Activated T-cell treated with anti-CD3 and anti-CD28 coated beads for 4 hours (primary cell): ENCODE measurements around the gene SGCA.

Experiments
- DNase-seq: peaks from one replicate; pipeline ENCODE4 v3.0.0-alpha.2; 2020

The SGCA gene

DNA sequence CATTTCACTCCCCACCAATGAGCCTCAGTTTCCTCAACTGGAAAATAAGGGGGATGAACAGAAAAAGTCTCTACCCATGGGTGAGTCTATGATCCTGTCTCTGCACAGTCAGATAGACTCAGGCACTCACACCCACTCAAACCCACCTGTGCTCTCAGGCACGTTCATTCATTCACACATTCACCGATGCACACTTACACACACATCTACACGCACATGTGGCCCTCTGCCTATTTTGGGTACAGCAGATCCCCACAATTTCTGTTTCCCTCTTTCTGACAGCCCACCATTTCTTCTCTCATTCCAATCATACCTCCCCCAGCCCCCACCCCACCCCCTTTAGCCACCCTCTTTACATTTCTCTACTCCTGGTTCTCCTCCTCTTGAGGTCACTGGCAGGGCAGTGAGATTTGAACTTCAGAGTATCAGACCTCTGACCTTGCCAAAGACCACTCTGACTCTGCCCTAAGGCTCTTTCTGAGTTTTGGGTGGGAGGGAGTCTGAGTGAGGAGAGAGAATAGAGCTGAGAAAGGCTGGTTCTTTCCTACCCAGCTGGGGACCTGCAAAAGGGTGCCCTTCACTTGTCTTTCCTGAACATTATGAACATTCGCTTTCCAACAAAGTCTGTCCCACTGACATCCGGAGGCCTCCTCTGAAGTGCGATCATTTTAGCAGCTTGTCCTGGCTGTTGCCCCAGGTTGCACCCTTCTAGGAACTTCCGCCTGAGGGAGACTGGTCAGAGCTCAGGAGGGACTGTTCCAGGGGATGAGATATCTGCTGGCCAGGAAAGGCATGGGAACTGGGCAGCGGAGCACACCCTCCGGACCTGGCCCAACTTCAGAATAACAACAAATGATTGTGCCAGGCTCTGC lies 45.7 kb downstream of the SGCA start:
- no peak for DNase-seq

DNA sequence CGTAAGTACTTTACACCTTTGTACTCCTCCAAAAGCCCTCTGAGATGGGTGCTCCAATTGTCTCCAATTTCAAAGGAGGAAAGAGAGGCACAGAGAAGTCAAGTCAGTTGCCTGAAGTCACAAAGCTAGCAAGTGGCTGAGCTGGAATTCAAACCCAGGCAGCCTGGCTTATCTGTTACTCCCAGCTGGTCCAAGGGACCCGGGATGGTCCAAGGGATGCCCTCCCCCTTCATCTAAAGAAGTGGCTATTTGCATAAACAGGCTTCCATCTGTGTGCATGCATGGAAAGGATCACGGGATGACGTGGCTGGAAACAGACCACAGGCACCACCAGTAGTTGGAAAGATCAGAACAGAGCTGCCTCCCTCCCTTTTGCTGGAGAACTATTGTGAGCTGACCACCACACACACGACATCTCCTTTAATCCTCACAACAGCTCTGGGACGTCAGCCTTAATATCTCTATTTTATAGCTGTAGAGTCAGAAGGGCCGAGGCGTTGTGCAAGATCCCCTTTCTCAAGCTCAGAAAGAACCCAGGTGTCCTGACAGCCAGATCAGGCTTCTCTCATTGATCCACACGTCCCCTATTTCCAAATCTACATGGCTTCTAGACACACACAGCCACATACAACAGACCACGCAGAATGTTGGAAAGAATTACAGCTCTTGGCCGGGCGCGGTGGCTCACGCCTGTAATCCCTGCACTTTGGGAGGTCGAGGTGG lies 46.5 kb downstream of the SGCA start:
- DNase-seq = no peak

DNA sequence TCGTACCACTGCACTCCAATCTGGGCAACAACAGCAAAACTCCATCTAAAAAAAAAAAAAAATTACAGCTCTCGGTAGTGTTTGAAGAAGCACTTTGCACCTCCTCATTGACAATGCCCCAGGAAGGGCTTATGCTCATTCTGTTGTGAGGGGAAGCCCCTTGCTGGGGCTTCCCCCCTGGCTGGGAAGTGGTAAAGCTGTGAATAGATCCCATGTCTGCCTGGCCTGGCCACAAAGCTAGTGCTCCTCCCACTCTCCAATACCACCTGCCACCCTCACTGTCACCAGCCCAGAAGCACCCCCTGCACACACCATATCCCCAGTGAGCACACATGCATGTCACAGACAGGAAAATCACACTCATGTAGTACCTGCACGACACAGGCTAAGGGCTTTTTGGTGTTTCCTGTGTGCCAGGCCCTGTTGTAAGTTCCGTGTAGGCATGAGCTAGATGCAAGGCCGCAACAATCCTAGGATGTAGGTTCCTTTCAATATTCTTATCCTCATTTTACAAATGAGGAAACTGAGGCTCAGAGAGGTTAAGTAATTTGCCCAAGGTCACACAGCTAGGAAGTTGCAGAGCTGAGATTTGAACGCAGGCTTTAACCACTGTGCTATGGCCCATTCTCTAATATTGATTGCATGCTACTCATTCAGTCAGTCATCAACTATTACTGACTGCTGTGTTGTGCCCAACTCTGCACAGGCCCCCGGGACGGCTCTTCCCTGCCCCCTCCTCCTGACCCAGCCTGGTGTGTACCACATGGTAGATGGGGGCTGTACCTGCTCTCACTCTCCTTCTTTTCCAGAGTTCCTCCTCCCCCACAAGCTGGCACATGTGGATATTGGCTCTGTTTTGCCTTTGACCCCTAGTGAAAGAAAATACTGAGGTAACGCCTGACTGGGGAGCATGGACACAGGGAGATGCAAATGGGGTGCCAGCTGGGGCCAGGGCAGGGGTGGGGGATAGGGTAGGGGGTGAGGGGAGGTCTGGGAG lies 47.5 kb downstream of the SGCA start:
- DNase-seq = no peak

DNA sequence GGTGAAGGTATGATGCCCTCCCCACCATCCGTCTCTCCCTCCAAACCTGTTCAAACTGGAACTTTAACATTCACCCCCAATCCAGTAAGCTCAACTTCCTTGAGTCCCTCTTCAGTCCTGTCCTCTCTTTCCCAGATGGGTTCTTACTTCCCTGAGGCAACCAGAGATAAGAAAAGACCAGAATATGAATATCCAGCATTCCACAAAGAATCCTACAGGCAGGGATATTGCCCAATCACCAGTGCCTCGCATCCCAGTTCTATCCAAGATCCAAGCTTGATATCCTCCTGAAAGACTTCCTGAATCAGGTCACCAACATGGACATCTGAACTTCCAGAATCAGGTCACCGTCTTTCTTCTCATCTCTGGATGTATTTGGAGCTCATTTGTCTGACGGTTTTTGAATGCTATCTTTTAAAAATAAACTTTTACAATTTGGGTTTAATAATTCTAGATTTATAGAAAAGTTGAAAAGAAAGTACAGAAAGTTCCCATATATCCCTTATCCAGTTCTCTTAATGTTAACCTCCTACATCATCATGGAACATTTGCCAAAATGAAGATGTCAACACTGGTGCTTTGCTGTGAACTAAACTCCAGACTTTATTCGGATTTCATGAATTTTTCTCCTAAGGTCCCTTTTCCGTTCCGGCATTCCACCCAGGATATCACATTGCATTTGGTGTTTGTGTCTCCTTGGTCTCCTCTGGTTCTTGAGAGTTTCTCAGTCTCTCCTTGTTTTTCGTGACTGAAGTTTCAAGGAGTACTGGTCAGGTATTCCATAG lies 49.4 kb downstream of the SGCA start:
- no peak for DNase-seq

DNA sequence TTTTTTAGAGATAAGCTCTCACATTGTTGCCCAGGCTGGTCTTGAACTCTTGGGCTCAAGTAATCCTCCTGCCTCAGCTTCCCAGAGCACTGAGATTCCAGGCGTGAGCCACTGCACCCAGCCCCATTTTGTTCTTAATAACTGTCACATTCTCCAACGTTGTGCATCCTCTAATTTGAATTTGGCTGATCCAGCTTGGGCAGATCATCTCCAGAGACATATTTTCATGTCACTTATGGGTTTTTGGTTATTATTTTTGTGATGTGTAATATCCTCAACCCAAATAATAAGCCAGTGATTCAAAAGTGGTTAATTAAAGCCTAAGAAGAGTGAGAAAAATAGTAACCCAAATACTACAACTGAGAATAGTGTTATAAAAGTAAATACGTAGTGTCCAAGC lies 51.8 kb downstream of the SGCA start:
- no peak for DNase-seq

DNA sequence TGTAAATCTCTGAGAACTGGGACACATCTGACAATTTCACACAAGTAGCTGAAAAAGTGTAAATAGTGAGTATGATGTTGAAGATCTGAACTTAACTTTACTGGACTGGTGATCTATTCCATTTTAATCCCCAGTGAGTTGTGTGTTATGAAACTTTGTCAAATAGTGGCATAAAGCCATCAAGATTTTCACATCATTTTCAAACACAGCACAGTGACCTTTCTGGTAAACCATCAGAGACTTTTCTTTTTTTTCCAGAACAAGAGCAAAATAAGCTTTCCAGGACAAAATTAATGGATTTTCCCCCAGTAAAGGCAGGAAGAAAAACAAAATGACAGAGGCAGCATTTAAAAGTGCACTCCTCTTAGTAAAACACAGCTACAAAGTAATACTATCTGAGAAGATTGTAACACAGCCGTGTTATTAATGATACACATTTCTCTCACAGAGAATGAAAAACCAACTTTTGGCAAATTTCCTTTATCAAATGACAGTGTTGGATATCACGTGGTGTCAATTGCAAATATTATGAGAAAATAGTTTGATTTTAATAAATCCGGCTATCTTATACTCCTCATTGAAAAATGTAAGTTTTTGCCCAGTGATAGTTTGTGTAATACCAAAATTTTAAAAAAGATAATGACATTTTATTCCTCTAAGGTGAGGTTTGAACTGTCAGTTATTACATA lies 52.4 kb downstream of the SGCA start:
- no peak for DNase-seq

DNA sequence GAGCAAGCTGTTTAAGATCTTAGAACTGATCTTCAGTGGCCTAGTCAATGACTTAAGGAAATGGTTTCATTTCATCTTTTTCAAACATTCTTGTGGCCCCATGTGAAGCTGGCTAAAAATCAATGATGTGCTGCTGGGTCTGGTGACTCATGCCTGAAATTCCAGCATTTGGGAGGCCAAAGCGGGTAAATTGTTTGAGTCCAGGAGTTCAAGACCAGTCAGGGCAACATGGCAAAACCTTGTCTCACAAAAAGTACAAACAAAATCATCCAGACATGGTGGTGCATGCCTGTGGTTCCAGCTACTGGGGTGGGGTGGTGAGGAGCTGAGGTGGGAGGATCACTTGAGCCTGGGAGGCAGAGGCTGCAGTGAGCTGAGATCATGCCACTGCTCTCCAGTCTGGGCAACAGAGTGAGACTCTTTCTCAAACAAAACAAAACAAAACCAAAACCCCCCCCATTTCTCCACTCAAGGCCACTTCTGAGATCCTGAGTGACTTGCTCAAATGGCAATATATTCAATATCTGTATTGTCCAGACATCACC lies 53.0 kb downstream of the SGCA start:
- no peak for DNase-seq

DNA sequence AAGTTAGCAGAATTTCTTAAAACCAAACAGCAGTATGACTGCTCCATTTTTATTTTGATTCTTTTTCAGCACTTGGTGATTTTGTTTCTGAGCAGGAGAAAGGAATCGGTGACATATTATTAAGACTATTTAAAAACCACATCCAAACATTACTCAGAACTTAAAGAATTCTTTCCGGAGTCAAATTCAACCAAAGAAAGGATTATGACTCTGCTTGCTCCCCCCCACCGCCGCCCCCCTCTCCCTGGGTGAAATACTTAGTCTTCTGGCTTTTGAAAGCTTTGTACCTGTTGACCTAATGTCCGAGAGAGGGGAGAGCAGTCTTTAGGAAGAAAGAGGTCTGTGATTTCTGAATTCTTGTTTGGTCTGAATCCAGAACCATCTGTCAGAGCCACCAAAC lies 53.5 kb downstream of the SGCA start:
- DNase-seq = no peak

DNA sequence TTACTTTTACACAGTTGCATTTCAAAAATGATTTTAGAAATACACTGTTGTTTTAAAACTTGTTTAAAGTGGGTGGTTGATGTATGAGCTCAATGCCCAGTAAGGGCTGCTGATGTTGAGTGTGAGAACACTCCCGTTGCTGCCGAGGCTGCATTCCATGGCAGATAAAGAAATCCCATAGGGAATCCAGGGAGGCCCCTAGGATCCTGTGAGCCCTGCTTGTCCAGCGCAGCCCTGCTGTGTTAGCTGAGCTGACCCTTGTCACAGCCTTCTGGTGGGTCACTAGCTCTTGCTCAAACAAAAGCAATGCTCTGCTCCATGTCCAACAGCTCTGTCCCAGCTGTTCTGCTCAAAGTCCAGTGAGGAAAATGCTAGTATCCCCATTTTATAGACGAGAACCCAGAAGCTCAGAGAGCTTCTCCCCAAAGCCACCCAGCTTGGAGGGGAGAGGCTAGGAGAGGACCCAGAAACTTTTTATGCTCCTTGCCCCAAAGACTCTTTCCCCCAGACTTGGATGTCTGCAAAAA lies 54.2 kb downstream of the SGCA start:
- DNase-seq = no peak

DNA sequence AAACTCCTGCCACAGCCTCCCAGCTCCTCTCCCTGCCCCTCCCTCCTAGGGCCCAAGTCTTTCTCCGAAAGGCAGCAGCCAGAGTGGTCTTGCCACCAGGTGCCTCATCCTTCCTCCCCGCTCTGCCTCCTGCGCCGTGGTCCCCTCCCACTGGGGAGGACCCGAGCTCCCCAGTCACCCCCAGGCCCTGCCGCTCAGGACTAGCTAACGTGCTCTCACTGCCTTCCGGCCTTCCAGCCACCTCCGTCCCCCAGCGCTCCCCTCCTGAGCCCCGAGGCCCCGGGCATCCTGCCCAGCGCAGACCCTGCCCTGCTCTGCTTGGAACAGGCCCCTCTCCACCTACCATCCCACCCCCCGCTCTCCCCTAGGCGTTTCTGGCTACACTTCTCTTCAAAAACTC lies 55.0 kb downstream of the SGCA start:
- DNase-seq = no peak

DNA sequence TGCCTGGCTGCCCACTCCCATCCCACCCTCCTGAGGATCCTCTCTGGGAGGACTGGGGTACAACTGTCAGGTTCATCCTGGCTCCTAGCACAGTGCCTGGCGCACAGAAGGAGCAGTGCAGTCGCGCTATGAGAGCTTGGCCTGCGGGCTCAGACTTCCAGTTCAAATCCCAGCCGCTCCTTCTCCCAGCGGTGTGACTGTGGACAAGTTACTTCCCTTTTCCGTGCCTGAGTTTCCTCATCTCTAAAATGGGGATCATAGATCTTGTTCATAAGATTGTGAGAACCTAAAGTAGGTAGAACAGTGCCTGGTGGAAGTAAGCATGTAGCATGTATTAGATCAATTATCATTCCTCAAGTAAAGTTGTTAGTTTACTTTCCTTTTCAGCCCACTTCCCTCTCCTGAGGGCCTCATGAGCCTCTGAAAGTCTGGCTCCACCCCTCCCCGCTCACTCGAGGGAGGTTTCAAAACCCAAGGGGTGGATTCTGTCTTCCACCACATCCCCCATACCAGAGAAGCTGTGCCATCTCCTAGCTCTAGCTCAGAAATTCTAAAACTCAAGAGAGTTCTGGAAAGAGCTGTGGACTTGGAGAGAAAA lies 55.6 kb downstream of the SGCA start:
- DNase-seq = no peak

DNA sequence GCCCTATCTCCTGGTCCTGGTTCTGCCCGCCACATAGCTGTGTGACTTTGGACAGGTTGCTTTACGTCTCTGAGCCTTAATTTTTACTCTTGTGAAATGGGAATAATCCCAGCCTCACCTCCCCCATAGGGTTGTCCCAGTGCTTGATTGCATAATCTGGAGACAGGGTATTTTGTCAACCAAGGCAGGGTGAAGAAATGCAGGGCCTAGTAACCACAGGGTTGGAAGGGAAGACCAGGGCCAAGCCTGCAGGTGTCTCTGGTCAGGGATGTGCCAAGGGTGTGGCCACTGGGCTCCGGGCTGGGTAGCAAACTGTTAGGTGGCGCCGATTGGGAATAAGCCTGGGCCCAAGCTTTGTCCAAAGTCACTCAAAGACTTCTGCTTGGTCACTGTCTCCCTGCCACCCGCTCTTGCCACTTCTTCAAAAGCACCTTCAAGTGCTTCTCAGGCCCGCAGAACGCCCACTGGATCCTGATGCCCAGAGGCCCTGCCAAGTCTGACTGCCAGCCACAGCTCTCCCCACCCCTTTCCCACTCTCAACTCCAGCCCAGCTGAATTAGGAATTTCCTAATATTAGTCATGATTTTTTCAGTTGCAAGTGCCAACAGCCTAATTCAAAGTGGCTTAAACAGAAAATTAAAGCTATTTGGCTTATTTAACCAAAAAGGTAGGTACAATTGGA lies 56.2 kb downstream of the SGCA start:
- DNase-seq = no peak

DNA sequence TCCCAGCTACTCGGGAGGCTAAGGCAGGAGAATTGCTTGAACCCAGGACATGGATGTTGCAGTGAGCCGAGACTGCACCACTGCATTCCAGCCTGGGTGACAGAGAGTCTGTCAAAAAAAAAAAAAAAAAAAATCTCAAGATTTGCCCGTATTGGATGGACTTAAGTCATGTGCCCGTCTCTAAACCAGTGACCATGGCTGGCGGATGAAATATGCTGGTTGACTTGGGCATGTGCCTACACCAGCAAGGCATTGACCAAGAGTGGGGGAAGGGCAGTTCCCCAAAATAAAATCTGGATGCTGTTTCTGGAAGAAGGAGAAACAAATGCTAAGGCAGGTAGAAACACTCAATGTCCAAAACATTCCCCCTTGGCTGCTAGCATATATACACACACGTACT lies 57.1 kb downstream of the SGCA start:
- no peak for DNase-seq
